ENCODE results near the gene MCF2L2. TPM values are rescaled to one million over a fixed set of nuclear protein-coding genes. Genes with fewer than 3 reads are reported as not detected.

Gene MCF2L2
- total RNA-seq, 1 experiment from 2014 or later = 12.2 TPM

DNA sequence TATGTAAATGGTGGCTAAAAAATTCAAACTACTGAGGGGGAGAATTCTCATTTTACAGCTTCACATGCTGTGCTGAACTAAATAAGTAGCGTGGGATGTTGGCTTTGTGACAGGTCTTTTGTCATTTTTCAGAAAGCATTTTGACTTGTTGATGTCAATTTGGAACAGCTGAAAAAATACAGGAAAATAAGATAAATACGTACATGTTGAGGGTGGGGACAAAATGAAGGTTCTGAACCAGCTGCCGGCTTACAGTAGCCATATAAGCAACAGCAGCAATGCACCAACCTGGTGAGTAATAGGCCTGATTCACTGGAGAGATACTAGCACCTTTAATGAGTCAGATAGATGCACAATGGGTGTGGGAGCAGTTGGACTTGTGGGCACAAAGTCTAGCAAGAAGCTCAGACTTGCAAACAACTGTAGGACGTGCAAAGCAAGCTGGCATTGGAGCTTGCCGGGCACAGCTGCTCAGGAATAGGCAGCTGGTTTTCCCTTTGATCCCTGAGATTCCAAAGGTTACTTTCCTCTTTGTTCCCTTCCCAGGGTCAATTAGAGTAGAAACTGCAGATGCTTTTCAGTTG is 162.5 kb downstream of the MCF2L2 start:
- H3K27ac ChIP-seq (ENCODE audit: low read length) = no peak overlapping the region
- no peak overlapping the region for H3K9ac ChIP-seq (ENCODE audit: low read length)
- no peaks in the 10 kb centered on the region for H3K9me2 ChIP-seq (replicated peaks; ENCODE audit: insufficient read depth, low read length)
- no peaks in the 10 kb centered on the region for H3K27me3 ChIP-seq (ENCODE audit: low read length)
- H4K20me1 ChIP-seq (ENCODE audit: insufficient read depth, low read depth, low read length) = no peaks in the 10 kb centered on the region
- peaks cover 31% of the 10 kb centered on the region for H3K4me1 ChIP-seq (ENCODE audit: low read length)
- H3K79me2 ChIP-seq (ENCODE audit: low read length) = no peaks in the 10 kb centered on the region
- no peaks in the 10 kb centered on the region for H3K9me3 ChIP-seq (ENCODE audit: low read length)
- H2AFZ ChIP-seq (ENCODE audit: low read length) = no peak overlapping the region
- no peaks in the 10 kb centered on the region for H3K36me3 ChIP-seq (ENCODE audit: insufficient read depth, low read length)
- no peak overlapping the region for H3K4me2 ChIP-seq (ENCODE audit: low read depth, low read length, poor library complexity, severe bottlenecking)
- H3K4me3 ChIP-seq (ENCODE audit: low read length) = no peak overlapping the region
- no peak for DNase-seq

DNA sequence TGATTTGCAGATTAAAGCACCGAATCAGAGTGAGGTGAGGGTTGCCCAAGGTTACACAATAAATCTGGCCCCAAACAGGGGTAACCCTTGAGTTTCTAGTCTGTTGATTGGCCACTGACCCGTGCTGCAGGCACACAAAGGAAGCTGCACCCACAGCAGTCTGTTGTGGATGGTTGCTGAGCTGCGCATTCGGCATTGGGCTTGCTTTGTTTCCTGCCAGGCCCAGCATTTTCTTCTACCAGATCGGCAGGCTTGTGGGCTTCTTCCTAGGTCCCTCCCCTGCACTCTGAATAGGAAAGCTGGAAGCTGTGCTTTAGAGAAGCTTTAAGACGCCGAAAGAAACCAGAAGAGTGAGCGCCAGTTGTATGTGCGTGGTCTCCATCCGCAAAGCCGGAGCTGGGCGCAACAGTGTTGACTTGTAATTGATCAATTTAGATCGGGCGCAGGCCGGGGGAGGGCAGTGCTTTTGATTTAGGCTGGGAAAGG is 163.2 kb downstream of the MCF2L2 start:
- H3K9me2 ChIP-seq (replicated peaks; ENCODE audit: insufficient read depth, low read length) = no peaks in the 10 kb centered on the region
- H3K79me2 ChIP-seq (ENCODE audit: low read length) = no peaks in the 10 kb centered on the region
- H3K4me3 ChIP-seq (ENCODE audit: low read length) = no peak overlapping the region
- H3K27me3 ChIP-seq (ENCODE audit: low read length) = no peaks in the 10 kb centered on the region
- H3K4me2 ChIP-seq (ENCODE audit: low read depth, low read length, poor library complexity, severe bottlenecking) = no peak overlapping the region
- no peaks in the 10 kb centered on the region for H3K36me3 ChIP-seq (ENCODE audit: insufficient read depth, low read length)
- no peak overlapping the region for H3K27ac ChIP-seq (ENCODE audit: low read length)
- H3K9ac ChIP-seq (ENCODE audit: low read length) = no peak overlapping the region
- DNase-seq = no peak
- no peaks in the 10 kb centered on the region for H4K20me1 ChIP-seq (ENCODE audit: insufficient read depth, low read depth, low read length)
- peaks cover 36% of the 10 kb centered on the region for H3K4me1 ChIP-seq (ENCODE audit: low read length)
- no peaks in the 10 kb centered on the region for H3K9me3 ChIP-seq (ENCODE audit: low read length)
- no peak overlapping the region for H2AFZ ChIP-seq (ENCODE audit: low read length)

DNA sequence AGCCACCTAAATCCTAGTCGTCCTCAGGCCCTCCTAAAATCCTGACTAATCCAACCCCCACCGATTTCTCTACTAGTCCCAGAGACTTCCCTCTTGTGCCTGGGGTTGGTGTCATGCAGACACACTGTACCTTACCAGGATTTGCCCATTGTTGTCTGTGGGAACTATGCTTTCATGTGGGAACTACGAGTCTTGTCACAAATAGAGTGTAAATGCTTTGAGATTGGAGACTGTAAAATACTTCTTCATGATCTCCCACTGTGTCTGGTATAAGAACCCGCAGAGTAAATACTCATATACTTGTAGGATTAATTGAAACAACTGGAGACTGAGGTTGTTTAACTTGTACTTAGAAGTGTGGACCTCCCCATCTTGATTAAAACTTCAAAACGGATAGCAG is 164.2 kb downstream of the MCF2L2 start:
- Histone ChIP-seq H3K9me2 (replicated peaks; ENCODE audit: insufficient read depth, low read length) (no peaks in the 10 kb centered on the region), H3K27ac (ENCODE audit: low read length) (no peak overlapping the region), H3K27me3 (ENCODE audit: low read length) (no peaks in the 10 kb centered on the region), H3K9me3 (ENCODE audit: low read length) (no peaks in the 10 kb centered on the region), H2AFZ (ENCODE audit: low read length) (no peak overlapping the region), H3K79me2 (ENCODE audit: low read length) (no peaks in the 10 kb centered on the region), H3K4me3 (ENCODE audit: low read length) (no peak overlapping the region), H3K9ac (ENCODE audit: low read length) (no peak overlapping the region), H3K36me3 (ENCODE audit: insufficient read depth, low read length) (no peaks in the 10 kb centered on the region), H3K4me1 (ENCODE audit: low read length) (peaks cover 43% of the 10 kb centered on the region), H4K20me1 (ENCODE audit: insufficient read depth, low read depth, low read length) (no peaks in the 10 kb centered on the region), H3K4me2 (ENCODE audit: low read depth, low read length, poor library complexity, severe bottlenecking) (no peak overlapping the region)
- DNase-seq = peak; percentile 41

DNA sequence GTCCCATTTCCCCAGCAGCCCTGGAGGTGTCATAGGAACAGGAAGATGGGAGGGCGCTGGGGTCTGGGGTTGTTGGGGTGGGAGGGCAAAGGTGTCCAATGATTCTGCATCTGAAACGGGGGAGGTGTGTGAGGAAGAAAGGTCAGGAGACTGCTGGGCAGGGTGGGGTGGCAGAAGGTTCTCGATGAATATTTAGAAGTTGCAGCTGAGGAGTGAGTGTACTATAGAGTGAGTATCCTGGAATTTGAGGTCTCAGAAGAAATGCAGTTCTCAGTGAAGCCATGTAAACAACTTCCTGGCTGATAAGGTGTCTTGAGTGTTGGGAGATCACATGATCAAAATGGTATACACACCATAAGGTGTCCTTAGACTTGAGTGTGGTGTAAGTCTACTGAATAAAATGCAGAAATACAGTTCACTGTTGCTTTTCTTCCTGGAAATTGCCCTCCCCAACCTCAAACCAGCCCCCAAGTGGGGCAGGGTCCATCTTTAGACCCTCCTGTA is 165.5 kb downstream of the MCF2L2 start:
- Histone ChIP-seq H3K27me3 (ENCODE audit: low read length) (no peaks in the 10 kb centered on the region), H3K4me3 (ENCODE audit: low read length) (no peak overlapping the region), H3K79me2 (ENCODE audit: low read length) (no peaks in the 10 kb centered on the region), H3K4me2 (ENCODE audit: low read depth, low read length, poor library complexity, severe bottlenecking) (no peak overlapping the region), H3K9me3 (ENCODE audit: low read length) (no peaks in the 10 kb centered on the region), H2AFZ (ENCODE audit: low read length) (no peak overlapping the region), H3K9ac (ENCODE audit: low read length) (no peak overlapping the region), H3K36me3 (ENCODE audit: insufficient read depth, low read length) (no peaks in the 10 kb centered on the region), H4K20me1 (ENCODE audit: insufficient read depth, low read depth, low read length) (no peaks in the 10 kb centered on the region), H3K9me2 (replicated peaks; ENCODE audit: insufficient read depth, low read length) (no peaks in the 10 kb centered on the region), H3K4me1 (ENCODE audit: low read length) (peaks cover 30% of the 10 kb centered on the region), H3K27ac (ENCODE audit: low read length) (no peak overlapping the region)
- no peak for DNase-seq

DNA sequence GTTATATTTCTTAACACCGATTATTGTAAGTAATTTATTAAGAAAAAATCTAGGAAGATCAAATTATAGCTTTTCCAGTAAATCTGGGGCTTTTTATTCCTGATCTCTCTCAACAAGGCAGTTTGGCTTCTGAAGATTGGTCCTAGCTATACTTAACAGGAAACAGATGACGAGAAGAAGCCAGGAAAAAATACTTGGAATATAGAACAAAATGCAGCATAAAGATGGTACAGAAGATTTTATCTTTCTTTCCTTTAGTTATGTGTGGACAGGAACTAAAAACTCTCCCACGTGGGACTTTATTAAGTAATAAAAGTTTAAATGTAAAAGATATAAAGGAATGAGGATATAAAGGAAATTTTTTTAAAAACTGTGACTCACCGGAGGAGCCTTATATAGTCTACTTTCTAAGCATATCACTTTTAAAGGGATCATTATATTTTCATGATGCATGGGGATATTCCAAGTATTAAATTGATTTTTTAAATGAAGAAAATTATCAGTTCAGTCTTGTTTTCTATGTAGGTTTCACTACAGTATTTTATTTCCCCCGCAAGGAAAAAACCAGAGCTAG is 167.2 kb downstream of the MCF2L2 start:
- no peaks in the 10 kb centered on the region for H3K27me3 ChIP-seq (ENCODE audit: low read length)
- peak; percentile 38 for DNase-seq
- H3K9me2 ChIP-seq (replicated peaks; ENCODE audit: insufficient read depth, low read length) = no peaks in the 10 kb centered on the region
- H3K9ac ChIP-seq (ENCODE audit: low read length) = no peak overlapping the region
- H3K4me1 ChIP-seq (ENCODE audit: low read length) = peaks cover 24% of the 10 kb centered on the region
- H3K79me2 ChIP-seq (ENCODE audit: low read length) = no peaks in the 10 kb centered on the region
- no peaks in the 10 kb centered on the region for H3K9me3 ChIP-seq (ENCODE audit: low read length)
- H3K4me3 ChIP-seq (ENCODE audit: low read length) = no peak overlapping the region
- H2AFZ ChIP-seq (ENCODE audit: low read length) = no peak overlapping the region
- no peak overlapping the region for H3K27ac ChIP-seq (ENCODE audit: low read length)
- H3K4me2 ChIP-seq (ENCODE audit: low read depth, low read length, poor library complexity, severe bottlenecking) = no peak overlapping the region
- H4K20me1 ChIP-seq (ENCODE audit: insufficient read depth, low read depth, low read length) = no peaks in the 10 kb centered on the region
- no peaks in the 10 kb centered on the region for H3K36me3 ChIP-seq (ENCODE audit: insufficient read depth, low read length)

DNA sequence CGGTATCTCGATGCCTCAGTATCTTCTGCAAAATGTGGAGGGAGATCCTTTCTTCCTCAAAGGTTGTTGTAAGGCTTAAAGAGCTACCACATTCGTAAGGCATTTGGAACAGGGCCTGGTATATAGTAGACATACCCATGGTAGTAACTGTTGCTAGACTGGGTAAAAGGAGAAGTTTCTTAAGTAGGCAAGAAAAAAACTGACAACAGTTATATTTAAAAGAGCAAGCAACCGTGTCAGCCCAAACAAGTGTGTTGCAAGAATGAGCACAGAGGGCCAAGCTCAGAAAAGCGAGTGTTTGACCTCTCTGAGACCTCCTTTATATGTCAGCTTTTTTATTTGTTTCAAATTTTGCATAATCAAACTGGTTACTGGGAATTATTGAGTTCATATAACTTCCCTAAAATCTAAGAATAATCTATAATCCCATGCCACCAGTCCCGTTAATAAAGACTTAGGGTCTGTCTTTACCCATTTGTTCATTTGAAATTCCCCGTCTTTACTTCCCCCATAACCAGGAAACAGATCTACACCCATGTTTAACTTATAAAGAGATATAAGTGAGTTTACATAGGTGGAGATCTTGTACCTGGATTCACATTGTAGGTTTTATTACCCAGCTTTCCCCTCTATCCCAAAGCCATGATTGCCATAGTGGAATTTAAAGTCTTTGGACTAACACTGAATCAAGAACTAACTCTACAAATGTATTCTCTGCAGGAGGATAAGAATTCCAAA is 168.1 kb downstream of the MCF2L2 start:
- H3K79me2 ChIP-seq (ENCODE audit: low read length) = no peaks in the 10 kb centered on the region
- no peaks in the 10 kb centered on the region for H3K36me3 ChIP-seq (ENCODE audit: insufficient read depth, low read length)
- no peak overlapping the region for H3K4me3 ChIP-seq (ENCODE audit: low read length)
- no peak overlapping the region for H2AFZ ChIP-seq (ENCODE audit: low read length)
- H3K9me2 ChIP-seq (replicated peaks; ENCODE audit: insufficient read depth, low read length) = no peaks in the 10 kb centered on the region
- H3K9me3 ChIP-seq (ENCODE audit: low read length) = no peaks in the 10 kb centered on the region
- no peaks in the 10 kb centered on the region for H4K20me1 ChIP-seq (ENCODE audit: insufficient read depth, low read depth, low read length)
- H3K27ac ChIP-seq (ENCODE audit: low read length) = no peak overlapping the region
- H3K4me2 ChIP-seq (ENCODE audit: low read depth, low read length, poor library complexity, severe bottlenecking) = peak overlapping the region; percentile 28
- peaks cover 18% of the 10 kb centered on the region for H3K4me1 ChIP-seq (ENCODE audit: low read length)
- DNase-seq = peak; percentile 65
- H3K9ac ChIP-seq (ENCODE audit: low read length) = no peak overlapping the region
- H3K27me3 ChIP-seq (ENCODE audit: low read length) = no peaks in the 10 kb centered on the region

DNA sequence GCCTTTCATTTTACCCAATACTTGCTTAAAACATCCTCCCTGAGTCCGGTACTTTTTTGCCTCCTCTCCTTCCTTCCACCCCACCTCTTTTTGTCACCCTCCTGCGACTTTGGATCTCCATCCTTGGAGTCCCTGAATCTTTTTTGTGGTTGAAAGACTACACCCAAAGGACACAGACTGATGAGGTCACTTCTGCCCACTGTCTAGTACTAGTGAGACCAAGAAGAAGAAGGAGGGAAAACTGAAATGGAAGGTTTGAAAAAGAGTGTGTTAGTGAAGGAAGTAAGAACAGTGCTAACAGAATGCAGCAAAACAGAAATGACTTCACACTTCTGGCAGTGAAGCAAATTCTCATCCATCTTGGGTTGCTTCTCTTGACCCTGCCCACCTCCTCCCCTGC is 168.8 kb downstream of the MCF2L2 start:
- Histone ChIP-seq H3K27ac (ENCODE audit: low read length) (no peak overlapping the region), H3K27me3 (ENCODE audit: low read length) (no peaks in the 10 kb centered on the region), H3K36me3 (ENCODE audit: insufficient read depth, low read length) (no peaks in the 10 kb centered on the region), H3K79me2 (ENCODE audit: low read length) (no peaks in the 10 kb centered on the region), H3K4me2 (ENCODE audit: low read depth, low read length, poor library complexity, severe bottlenecking) (no peak overlapping the region), H4K20me1 (ENCODE audit: insufficient read depth, low read depth, low read length) (no peaks in the 10 kb centered on the region), H3K4me3 (ENCODE audit: low read length) (no peak overlapping the region), H3K4me1 (ENCODE audit: low read length) (peaks cover 13% of the 10 kb centered on the region), H2AFZ (ENCODE audit: low read length) (no peak overlapping the region), H3K9me2 (replicated peaks; ENCODE audit: insufficient read depth, low read length) (no peaks in the 10 kb centered on the region), H3K9me3 (ENCODE audit: low read length) (no peaks in the 10 kb centered on the region), H3K9ac (ENCODE audit: low read length) (no peak overlapping the region)
- peak; percentile 39 for DNase-seq

DNA sequence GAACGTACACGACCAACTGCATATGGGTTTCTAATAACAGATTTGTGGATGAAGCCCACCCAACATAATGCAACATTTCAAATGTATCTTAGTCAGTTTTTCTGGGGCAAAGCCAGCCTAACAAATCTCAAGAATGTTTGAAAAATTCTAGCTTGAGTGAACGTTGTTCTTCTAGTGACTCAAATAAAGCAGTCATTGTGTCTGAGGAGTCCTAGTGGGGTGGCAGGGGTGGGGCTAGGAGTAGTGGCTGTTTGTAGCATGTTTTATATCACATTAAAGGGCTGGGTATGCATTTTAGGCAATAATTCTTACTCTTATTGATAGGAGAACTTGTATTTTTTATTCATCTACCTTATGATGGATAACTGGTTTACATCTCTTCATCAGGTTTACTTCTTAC is 169.3 kb downstream of the MCF2L2 start:
- H3K4me2 ChIP-seq (ENCODE audit: low read depth, low read length, poor library complexity, severe bottlenecking) = no peak overlapping the region
- H2AFZ ChIP-seq (ENCODE audit: low read length) = no peak overlapping the region
- peak; percentile 34 for DNase-seq
- no peaks in the 10 kb centered on the region for H4K20me1 ChIP-seq (ENCODE audit: insufficient read depth, low read depth, low read length)
- no peak overlapping the region for H3K27ac ChIP-seq (ENCODE audit: low read length)
- no peaks in the 10 kb centered on the region for H3K9me2 ChIP-seq (replicated peaks; ENCODE audit: insufficient read depth, low read length)
- no peak overlapping the region for H3K4me3 ChIP-seq (ENCODE audit: low read length)
- H3K27me3 ChIP-seq (ENCODE audit: low read length) = no peaks in the 10 kb centered on the region
- H3K4me1 ChIP-seq (ENCODE audit: low read length) = peaks cover 13% of the 10 kb centered on the region
- H3K36me3 ChIP-seq (ENCODE audit: insufficient read depth, low read length) = no peaks in the 10 kb centered on the region
- H3K9ac ChIP-seq (ENCODE audit: low read length) = no peak overlapping the region
- H3K9me3 ChIP-seq (ENCODE audit: low read length) = no peaks in the 10 kb centered on the region
- H3K79me2 ChIP-seq (ENCODE audit: low read length) = no peaks in the 10 kb centered on the region
